Immature natural killer cell (primary cell): ENCODE results near the gene MAPKAPK5. TPM values are rescaled to one million over a fixed set of nuclear protein-coding genes. Genes with fewer than 3 reads are reported as not detected.
A peak's percentile ranks its signal among the peaks of the same experiment; 100 is the strongest.
"Not testable (repeated sequence)": the region's sequence is repeated elsewhere in the genome, so short reads cannot be mapped to it uniquely, and the experiment has no call there.

Experiments used
- DNase-seq, 3 donors: peaks; one replicate each; pipeline ENCODE4 v3.0.0; 2022; ENCODE audit warnings: mixed read lengths in 1 of 3
- H3K27ac Mint-ChIP-seq, 6 donors: one replicate each; pipeline ENCODE4 v1.8.0; 2020; ENCODE audit warnings: mixed read lengths in 6 of 6, mild to moderate bottlenecking in 5 of 6, inconsistent platforms in 4 of 6, moderate library complexity in 3 of 6
- H3K27me3 Mint-ChIP-seq, 3 donors: one replicate each; pipeline ENCODE4 v1.8.0; 2020 to 2021; ENCODE audit warnings: low read depth in 3 of 3, mild to moderate bottlenecking in 3 of 3, mixed read lengths in 3 of 3, moderate library complexity in 3 of 3, inconsistent platforms in 1 of 3
- H3K36me3 Mint-ChIP-seq, 3 donors: one replicate each; pipeline ENCODE4 v1.8.0; 2020; ENCODE audit warnings: mixed read lengths in 3 of 3, inconsistent platforms in 2 of 3, mild to moderate bottlenecking in 2 of 3
- H3K4me1 Mint-ChIP-seq, 2 donors: one replicate each; pipeline ENCODE4 v1.8.0; 2020; ENCODE audit warnings: inconsistent platforms in 2 of 2, mild to moderate bottlenecking in 2 of 2, mixed read lengths in 2 of 2, moderate library complexity in 1 of 2
- H3K4me3 Mint-ChIP-seq, 5 donors: one replicate each; pipeline ENCODE4 v1.8.0; 2020; ENCODE audit warnings: mild to moderate bottlenecking in 5 of 5, mixed read lengths in 5 of 5, inconsistent platforms in 3 of 5, moderate library complexity in 3 of 5
- H3K9me3 Mint-ChIP-seq, 6 donors: one replicate each; pipeline ENCODE4 v1.8.0; 2020; ENCODE audit warnings: mild to moderate bottlenecking in 6 of 6, mixed read lengths in 6 of 6, inconsistent platforms in 4 of 6, moderate library complexity in 3 of 6
- polyA plus RNA-seq, 3 donors: library from polyadenylated mRNA; unstranded; fragments of 300-500 nt; fragmentation: Illumina TruSeq; gene quantifications; one replicate each; pipeline ENCODE4 v1.2.3, GENCODE V29; 2021

Gene MAPKAPK5
- polyA plus RNA-seq, 3 donors from 2014 or later, result 25.1 to 39.1 (median 36.7) TPM

DNA sequence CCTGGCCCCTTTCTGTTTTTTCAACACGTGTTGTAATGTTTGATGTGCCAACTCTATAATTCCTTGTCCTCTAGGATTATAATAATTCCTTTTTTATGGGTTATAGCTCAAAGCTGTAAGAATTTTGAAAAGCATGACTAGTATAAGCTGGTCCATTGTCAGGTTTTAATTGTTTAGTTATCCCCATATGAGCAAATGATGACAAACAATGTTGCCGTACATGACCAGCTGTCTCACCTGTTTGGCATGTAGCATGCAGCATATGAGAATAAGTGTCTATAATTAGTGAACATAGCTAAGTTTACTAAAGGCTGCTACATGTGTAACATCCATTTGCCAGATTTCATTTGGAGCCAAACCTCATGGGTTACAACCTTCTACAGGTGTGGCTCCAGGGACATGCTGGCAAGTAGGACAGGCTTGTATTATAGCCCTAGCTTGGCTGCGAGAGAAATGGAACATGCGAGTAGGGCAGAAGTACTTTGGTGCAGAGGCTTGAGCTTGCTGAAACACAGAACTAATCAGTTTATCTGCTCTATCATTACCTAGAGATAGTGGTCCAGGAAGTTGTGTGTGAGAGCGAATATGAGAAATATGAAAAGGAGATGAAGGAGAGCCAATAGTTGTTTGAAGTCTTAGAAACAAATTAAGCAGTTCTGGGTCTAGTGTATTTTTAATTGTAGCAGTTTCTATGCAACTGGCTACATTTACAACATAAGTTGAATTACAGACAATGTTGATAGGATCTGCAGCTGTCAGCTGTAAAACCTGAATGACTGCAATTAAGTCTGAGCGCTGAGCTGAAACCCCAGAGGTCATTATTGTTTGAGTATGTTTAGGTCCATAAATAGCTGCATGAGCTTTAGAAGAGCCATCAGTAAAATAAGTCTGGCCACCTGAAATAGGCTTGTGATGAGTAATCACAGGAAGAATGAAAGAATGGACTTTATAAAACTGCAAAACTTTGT lies 22.6 kb upstream of the MAPKAPK5 start:
- Mint-ChIP-seq H3K27me3 (peaks cover 0 to 7% (median 2%) of the 10 kb centered on the region in 3 donors), H3K27ac (no peak overlapping the region), H3K4me3 (no peak overlapping the region), H3K9me3 (no peaks in the 10 kb centered on the region), H3K4me1 (no peaks in the 10 kb centered on the region), H3K36me3 (no peaks in the 10 kb centered on the region)
- no peak for DNase-seq

DNA sequence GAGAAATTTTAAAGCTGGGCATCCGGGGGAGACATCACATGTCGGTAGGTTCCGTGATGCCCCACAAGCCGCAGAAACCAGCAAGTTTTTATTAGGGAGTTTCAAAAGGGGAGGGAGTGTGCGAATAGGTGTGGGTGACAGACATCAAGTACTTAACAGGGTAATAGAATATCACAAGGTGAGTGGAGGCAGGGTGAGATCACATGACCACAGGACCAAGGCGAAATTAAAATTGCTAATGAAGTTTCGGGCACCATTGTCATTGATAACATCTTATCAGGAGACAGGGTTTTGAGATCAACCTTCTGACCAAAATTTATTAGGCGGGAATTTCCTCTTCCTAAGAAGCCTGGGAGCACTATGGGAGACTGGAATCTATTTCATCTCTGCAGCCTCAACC lies 21.2 kb upstream of the MAPKAPK5 start:
- DNase-seq, H3K27ac Mint-ChIP-seq, H3K4me3 Mint-ChIP-seq, H3K9me3 Mint-ChIP-seq, H3K4me1 Mint-ChIP-seq, H3K27me3 Mint-ChIP-seq, H3K36me3 Mint-ChIP-seq: not testable (repeated sequence)

DNA sequence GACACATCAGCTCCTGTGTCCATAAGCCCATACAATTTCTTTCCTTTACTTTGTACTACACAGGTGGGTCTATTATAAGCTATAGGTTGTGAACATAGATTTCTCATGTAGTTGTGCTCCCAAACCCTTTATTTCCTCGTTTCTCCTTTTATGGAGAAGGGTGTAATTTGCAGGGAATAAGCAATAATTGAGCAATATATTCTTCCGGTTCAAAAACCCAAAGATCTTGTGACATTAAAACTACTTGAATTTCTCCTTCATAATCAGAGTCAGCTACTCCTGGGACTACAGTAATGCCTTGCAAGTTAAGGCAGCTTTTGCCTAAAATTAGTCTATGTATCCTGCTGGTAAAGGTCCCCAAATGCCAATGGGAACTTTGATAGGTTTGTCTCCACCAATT lies 19.1 kb upstream of the MAPKAPK5 start:
- Mint-ChIP-seq H3K9me3 (no peaks in the 10 kb centered on the region), H3K27ac (no peak overlapping the region), H3K4me3 (no peak overlapping the region), H3K27me3 (peaks cover 0 to 13% (median 2%) of the 10 kb centered on the region in 3 donors), H3K36me3 (no peaks in the 10 kb centered on the region), H3K4me1 (no peaks in the 10 kb centered on the region)
- no peak for DNase-seq

DNA sequence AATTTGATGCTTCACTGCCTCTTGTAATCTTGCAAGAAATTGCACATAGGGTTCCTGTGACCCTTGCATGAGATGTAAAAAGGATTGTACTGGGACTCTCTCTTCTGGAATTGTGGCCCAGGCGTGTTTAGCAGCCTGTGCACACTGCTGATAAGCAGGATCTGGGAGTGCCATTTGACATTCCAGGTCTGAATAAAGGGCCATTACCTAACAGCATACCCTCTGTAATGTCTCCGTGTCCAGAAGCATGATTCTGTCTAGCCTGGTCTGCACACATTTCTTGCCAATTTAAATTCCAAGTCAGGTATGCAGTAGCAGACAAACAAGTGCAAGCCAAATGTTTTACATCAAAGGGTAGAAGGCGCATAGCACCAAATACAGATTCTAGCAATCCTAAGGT lies 18.1 kb upstream of the MAPKAPK5 start:
- no peak for DNase-seq
- no peaks in the 10 kb centered on the region for H3K36me3 Mint-ChIP-seq
- no peaks in the 10 kb centered on the region for H3K9me3 Mint-ChIP-seq
- peaks cover 0 to 11% (median 2%) of the 10 kb centered on the region in 3 donors for H3K27me3 Mint-ChIP-seq
- H3K4me1 Mint-ChIP-seq, result no peaks in the 10 kb centered on the region
- H3K4me3 Mint-ChIP-seq, result no peak overlapping the region
- H3K27ac Mint-ChIP-seq, result no peak overlapping the region

DNA sequence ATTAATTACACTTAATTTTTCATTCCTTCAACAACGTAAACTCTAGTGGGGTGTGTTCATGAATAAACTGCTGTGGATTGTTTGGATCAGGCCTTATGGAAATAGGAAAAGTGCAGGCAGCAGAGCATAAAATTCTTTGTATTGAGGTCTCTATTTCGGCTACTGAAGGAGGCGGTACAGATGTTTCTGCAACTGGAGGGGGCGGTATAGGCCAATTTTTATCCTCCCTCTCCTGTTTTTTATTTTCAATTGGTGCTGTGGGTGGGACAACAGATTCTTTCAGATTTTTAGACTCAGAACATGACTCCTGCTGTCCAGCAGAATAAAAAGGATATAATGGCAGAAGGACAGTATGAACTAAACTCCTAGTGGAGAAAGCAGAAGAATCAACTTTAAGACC lies 17.7 kb upstream of the MAPKAPK5 start:
- not testable (repeated sequence) for H3K9me3 Mint-ChIP-seq, H3K4me3 Mint-ChIP-seq, H3K4me1 Mint-ChIP-seq, H3K27ac Mint-ChIP-seq, H3K27me3 Mint-ChIP-seq, H3K36me3 Mint-ChIP-seq, DNase-seq

DNA sequence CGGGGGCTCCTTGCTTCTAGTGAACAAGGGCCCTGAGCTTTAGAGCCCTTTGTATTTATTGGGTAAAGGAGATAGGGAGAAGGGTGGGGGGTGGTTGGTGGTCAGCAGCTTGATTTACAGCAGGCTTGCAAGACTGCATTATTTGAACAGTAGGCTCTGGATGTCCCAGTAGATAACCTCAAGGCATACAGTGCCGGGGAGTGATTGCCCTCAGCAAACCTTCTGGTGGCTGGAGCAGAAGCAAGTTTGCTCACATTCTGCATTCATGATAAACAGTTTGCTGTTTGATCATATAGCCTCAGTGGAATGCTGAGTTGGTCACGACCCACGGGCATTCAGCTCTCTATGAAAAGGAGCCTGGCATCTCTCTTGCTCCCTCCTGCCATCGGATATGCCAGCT lies 16.5 kb upstream of the MAPKAPK5 start:
- Mint-ChIP-seq H3K36me3 (no peaks in the 10 kb centered on the region), H3K9me3 (no peaks in the 10 kb centered on the region), H3K4me1 (no peaks in the 10 kb centered on the region), H3K27ac (no peak overlapping the region), H3K27me3 (peaks cover 0 to 7% (median 2%) of the 10 kb centered on the region in 3 donors), H3K4me3 (no peak overlapping the region)
- DNase-seq, result no peak

DNA sequence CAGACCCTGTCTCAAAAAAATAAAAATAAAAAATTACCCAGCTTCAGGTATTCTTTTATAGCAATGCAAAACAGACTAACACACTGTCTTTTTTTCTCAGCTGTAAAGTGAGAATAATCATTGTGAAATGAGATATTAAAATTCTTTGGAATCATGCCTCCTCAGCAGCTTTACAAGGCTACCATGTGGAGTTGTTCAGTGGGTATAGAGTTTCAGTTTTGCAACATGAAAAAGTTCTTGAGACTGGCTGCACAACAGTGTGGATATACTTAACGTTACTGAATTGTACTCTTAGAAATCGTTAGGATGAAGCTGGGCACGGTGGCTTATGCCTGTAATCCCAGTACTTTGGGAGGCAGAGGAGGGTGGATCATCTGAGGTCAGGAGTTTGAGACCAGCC lies 15.7 kb upstream of the MAPKAPK5 start:
- Mint-ChIP-seq H3K4me1 (no peaks in the 10 kb centered on the region), H3K27me3 (peaks cover 0 to 7% (median 2%) of the 10 kb centered on the region in 3 donors), H3K27ac (no peak overlapping the region), H3K4me3 (no peak overlapping the region), H3K36me3 (no peaks in the 10 kb centered on the region), H3K9me3 (no peaks in the 10 kb centered on the region)
- no peak for DNase-seq

DNA sequence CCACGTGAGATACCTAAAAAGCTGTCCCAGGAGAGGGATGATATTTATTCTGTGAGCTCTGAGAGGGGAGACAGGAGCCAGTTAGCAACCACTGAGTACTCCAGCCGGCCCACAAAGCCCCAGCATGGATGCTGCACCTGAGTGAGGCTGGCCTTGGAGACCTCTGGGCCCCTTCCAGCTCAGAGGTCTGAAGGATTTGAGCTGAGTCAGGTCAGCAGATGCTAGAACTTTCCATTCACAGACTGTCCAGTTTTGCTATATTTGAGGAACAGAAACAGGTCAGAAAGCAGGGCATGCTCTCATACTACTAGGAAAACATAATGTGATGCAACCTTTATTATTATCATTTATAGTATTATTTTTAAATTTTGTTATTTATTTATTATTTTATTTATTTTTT lies 15.0 kb upstream of the MAPKAPK5 start:
- Mint-ChIP-seq H3K4me1 (no peaks in the 10 kb centered on the region), H3K4me3 (no peak overlapping the region), H3K9me3 (no peaks in the 10 kb centered on the region), H3K36me3 (no peaks in the 10 kb centered on the region), H3K27me3 (peaks cover 0 to 7% (median 2%) of the 10 kb centered on the region in 3 donors), H3K27ac (no peak overlapping the region)
- no peak for DNase-seq

DNA sequence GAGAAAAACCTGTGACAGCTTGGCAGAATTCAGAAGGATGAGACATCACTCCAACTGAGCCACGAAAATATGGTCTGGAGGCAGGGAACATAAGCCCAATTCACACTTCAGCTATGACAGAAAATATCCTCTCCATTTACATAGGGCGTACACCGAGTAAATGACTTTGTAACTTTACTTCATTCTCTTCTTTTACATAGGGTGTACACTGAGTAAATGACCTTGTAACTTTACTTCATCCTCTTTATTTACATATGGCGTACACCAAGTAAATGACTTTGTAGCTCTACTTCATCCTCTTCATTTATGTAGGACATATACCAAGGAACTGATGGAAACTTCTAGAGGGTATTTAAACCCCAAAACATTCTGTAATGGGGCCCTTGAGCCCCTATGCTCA lies 14.1 kb upstream of the MAPKAPK5 start:
- Mint-ChIP-seq H3K27ac (no peak overlapping the region), H3K4me1 (no peaks in the 10 kb centered on the region), H3K9me3 (no peaks in the 10 kb centered on the region), H3K4me3 (no peak overlapping the region), H3K27me3 (peaks cover 1 to 7% (median 2%) of the 10 kb centered on the region in 3 donors), H3K36me3 (no peaks in the 10 kb centered on the region)
- no peak for DNase-seq

DNA sequence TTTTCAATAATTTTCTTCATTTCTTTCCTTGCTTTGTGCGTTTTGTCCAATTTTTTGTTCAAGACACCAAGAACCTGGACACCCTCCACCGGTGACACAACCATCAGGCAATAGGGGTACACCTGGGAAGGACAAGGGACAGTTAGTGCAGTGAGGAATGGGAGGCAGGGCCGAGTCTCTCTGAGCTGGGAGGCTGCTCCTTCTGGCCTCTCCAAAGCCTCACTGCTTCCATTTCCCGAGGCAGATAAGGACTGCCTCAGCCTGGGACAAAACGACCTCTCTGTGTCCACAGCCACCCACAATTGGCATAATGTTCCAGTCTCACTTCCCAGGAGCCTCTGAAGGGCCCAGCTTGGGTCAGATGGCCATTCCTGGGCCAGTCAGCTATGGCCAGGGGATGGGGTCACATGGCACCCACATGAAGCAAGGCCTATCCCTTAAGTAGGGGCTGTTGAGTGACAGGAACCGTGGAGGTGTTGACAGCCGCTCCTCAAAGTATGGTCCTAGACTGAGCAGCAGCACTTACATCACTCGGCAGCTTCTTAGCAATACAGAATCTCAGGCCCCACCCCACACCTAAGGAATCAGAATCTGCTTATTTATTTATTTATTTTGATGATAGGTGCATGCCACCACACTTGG lies 13.6 kb upstream of the MAPKAPK5 start:
- DNase-seq, result no peak
- no peak overlapping the region for H3K4me3 Mint-ChIP-seq
- H3K9me3 Mint-ChIP-seq, result no peaks in the 10 kb centered on the region
- no peaks in the 10 kb centered on the region for H3K36me3 Mint-ChIP-seq
- H3K27ac Mint-ChIP-seq, result no peak overlapping the region
- H3K27me3 Mint-ChIP-seq, result peaks cover 2 to 7% (median 2%) of the 10 kb centered on the region in 3 donors
- H3K4me1 Mint-ChIP-seq, result no peaks in the 10 kb centered on the region

DNA sequence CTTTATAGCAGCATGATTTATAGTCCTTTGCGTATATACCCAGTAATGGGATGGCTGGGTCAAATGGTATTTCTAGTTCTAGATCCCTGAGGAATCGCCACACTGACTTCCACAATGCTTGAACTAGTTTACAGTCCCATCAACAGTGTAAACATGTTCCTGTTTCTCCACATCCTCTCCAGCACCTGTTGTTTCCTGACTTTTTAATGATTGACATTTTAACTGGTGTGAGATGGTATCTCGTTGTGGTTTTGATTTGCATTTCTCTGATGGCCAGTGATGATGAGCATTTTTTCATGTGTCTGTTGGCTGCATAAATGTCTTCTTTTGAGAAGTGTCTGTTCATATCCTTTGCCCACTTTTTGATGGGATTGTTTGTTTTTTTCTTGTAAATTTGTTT lies 12.4 kb upstream of the MAPKAPK5 start:
- not testable (repeated sequence) for H3K4me1 Mint-ChIP-seq, H3K27ac Mint-ChIP-seq, H3K36me3 Mint-ChIP-seq, DNase-seq, H3K9me3 Mint-ChIP-seq, H3K4me3 Mint-ChIP-seq, H3K27me3 Mint-ChIP-seq

DNA sequence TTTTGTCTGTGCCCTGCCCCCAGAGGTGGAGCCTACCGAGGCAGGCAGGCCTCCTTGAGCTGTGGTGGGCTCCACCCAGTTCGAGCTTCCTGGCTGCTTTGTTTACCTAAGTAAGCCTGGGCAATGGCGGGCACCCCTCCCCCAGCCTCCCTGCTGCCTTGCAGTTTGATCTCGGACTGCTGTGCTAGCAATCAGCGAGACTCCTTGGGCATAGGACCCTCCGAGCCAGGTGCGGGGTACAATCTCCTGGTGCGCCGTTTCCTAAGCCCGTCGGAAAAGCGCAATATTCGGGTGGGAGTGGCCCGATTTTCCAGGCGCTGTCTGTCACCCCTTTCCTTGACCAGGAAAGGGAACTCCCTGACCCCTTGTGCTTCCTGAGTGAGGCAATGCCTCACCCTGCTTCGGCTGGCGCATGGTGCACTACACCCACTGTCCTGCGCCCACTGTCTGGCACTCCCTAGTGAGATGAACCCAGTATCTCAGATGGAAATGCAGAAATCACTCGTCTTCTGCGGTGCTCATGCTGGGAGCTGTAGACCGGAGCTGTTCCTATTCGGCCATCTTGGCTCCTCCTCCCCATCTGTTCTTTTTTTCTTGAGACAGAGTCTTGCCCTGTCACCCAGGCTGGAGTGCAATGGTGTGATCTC lies 7.2 kb upstream of the MAPKAPK5 start:
- not testable (repeated sequence) for H3K4me3 Mint-ChIP-seq, H3K27me3 Mint-ChIP-seq

DNA sequence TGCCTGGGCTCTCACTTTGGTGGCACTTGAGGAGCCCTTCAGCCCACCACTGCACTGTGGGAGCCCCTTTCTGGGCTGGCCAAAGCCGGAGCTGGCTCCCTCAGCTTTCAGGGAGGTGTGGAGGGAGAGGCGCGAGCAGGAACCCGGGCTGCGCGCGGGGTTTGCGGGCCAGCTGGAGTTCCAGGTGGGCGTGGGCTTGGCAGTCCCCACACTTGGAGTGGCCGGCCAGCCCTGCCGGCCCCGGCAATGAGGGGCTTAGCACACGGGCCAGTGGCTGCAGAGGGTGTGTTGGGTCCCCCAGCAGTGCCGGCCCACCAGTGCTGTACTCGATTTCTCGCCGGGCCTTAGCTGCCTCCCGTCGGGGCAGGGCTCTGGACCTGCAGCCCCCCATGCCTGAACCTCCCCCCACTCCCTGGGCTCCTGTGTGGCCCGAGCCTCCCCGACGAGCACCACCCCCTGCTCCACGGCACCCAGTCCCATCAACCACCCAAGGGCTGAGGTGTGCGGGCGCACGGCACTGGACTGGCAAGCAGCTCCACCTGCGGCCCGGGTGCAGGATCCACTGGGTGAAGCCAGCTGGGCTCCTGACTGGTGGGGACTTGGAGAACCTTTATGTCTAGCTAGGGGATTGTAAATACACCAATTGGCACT lies 6.4 kb upstream of the MAPKAPK5 start:
- H3K4me3 Mint-ChIP-seq, H3K36me3 Mint-ChIP-seq, DNase-seq, H3K27me3 Mint-ChIP-seq, H3K9me3 Mint-ChIP-seq, H3K27ac Mint-ChIP-seq: not testable (repeated sequence)
- peaks cover 14 to 15% of the 10 kb centered on the region in 2 donors for H3K4me1 Mint-ChIP-seq

More for the DNA sequence above, 7.2 kb upstream of the MAPKAPK5 start:
- H3K9me3 Mint-ChIP-seq, DNase-seq, H3K36me3 Mint-ChIP-seq, H3K4me1 Mint-ChIP-seq, H3K27ac Mint-ChIP-seq: not testable (repeated sequence)

DNA sequence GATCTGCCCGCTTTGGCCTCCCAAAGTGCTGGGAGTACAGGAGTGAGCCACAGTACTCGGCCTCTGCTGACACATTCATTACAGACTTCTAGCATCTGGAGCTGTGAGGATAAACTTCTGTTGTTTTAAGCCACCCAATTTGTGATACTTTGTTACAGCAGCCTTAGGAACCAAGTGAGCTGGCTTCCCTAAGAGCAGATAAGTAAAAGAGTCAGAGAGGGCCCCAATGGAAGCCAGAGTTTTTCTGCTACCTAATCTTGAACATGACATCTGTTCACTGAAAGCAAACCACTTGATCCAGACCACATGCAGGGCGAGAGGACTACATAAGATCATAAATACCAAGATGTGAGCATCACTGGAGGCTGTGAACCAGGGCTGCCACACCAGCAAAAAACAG lies 3.7 kb upstream of the MAPKAPK5 start:
- H3K27ac Mint-ChIP-seq, result peak overlapping the region in 2 of 6 donors; percentile 22 to 52
- H3K27me3 Mint-ChIP-seq, result peaks cover 4 to 10% (median 6%) of the 10 kb centered on the region in 3 donors
- peaks cover 35% of the 10 kb centered on the region in 2 donors for H3K4me1 Mint-ChIP-seq
- no peak overlapping the region for H3K4me3 Mint-ChIP-seq
- no peaks in the 10 kb centered on the region for H3K9me3 Mint-ChIP-seq
- no peak for DNase-seq
- H3K36me3 Mint-ChIP-seq, result peaks cover 0 to 8% (median 3%) of the 10 kb centered on the region in 3 donors
